ENCODE data around the gene NEU2. TPM values are rescaled to one million over a fixed set of nuclear protein-coding genes. Genes with fewer than 3 reads are reported as not detected.

The NEU2 gene
- total RNA-seq (2013), result not detected
- not detected for polyA plus RNA-seq
- polyA minus RNA-seq, result not detected in 2 replicates
- 0 to 0.11 (median 0) reads per million in 11 experiments for total RNA-seq

- WGBS (ENCODE audit: insufficient coverage), result over 99% methylated on average over 13 of the region's 13 CpGs
- intact Hi-C loops (cut with micrococcal nuclease), result no loop called here
- peak within 1 kb of the TSS in 1 of 7 donors; percentile 16 for H3K27ac Mint-ChIP-seq
These were observed at the start of gene NEU2 for GRCh38 chr2:233032551-233033320. TSS of gene NEU2 (plus strand) at chr2:233032672. CDS start at chr2:233032672, 0 bp downstream.

More at GRCh38 chr2:233032551-233033320, at the start of gene NEU2:
- Histone ChIP-seq H3K9me3 (replicated peaks in 1 of 2; ENCODE audit: control insufficient read depth in 1 of 2, insufficient read depth in 1 of 2, low read length in 2 of 2) (peaks cover 0 to 5% of the 10 kb centered on the region in 2 donors), H3K27ac (ENCODE audit: low read depth in 1 of 2, low read length in 2 of 2) (no peak within 1 kb of the TSS), H3K4me1 (ENCODE audit: control insufficient read depth in 1 of 2, insufficient read depth in 2 of 2, low read length in 2 of 2) (no peaks in the 10 kb centered on the region), H3K4me2 (replicated peaks; ENCODE audit: extremely low read depth, low read length, poor library complexity, severe bottlenecking) (no peak within 1 kb of the TSS), H3K9ac (ENCODE audit: insufficient read depth, low read length, poor library complexity, severe bottlenecking) (no peak within 1 kb of the TSS), H4K20me1 (ENCODE audit: insufficient read depth, low read length) (no peaks in the 10 kb centered on the region), H3K36me3 (replicated peaks in 1 of 2; ENCODE audit: control insufficient read depth in 1 of 2, insufficient read depth in 2 of 2, low read length in 2 of 2) (no peaks in the 10 kb centered on the region), H2AFZ (ENCODE audit: insufficient read depth, low read depth, low read length, poor library complexity, severe bottlenecking) (no peak within 1 kb of the TSS), H3K27me3 (ENCODE audit: control insufficient read depth in 2 of 2, insufficient read depth in 2 of 2, low read length in 2 of 2) (no peaks in the 10 kb centered on the region), H3K4me3 (replicated peaks in 1 of 3; ENCODE audit: low read depth in 2 of 3, low read length in 3 of 3) (no peak within 1 kb of the TSS), H3K79me2 (ENCODE audit: insufficient read depth, low read length) (no peaks in the 10 kb centered on the region)
- Mint-ChIP-seq H3K36me3 (no peaks in the 10 kb centered on the region), H3K4me1 (no peaks in the 10 kb centered on the region), H3K9me3 (peaks cover 0 to 3% (median 0%) of the 10 kb centered on the region in 7 donors), H3K27me3 (ENCODE audit: low read depth in 3 of 3) (peaks cover 0 to 3% (median 0%) of the 10 kb centered on the region in 3 donors), H3K4me3 (no peak within 1 kb of the TSS)
- DNase-seq, result no peak
- no peak for TF ChIP-seq CTCF (IDR thresholded peaks at IDR 0.05)

Measured in CD14-positive monocyte (primary cell).